ENCODE results near the gene NALF2. TPM values are rescaled to one million over a fixed set of nuclear protein-coding genes. Genes with fewer than 3 reads are reported as not detected.

The NALF2 gene
- total and polyA plus RNA-seq, 7 donors, result under 0.01 to 0.54 (median 0.23) TPM; not detected in 2

DNA sequence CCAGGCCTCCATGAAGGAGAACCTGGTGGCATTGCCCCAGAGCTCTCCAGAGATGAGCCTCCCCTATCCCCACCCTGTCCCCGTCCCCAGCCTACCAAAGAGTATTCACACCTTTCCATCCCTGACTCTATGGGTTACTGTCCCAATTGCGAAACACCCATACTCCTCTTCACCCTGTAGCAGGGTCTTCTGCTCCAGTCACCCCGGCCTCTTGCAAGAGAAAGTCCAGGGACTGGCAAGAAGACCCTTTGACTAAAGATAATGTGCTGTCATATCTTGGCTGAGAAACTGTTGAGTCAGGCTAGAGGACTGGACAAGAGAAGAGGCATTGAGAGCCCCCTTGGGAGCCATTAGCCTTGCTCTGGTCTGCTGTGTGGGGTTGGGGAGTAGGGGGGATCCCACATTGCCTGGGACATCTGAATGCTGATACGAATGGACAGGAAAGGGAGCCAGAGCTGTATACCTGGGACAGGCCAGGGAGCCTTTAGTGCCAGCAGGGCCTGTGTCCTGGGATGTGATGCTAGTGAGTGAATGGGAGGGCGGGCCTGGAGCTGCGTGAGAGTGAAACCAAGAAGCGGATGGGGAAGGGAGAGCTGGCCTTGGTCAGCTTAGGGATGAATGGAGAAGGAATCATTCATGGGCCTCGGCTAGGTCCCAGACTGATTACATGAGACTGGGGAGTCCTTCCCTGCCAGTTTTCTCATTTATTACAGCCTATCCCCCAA lies 27.1 kb downstream of the NALF2 start:
- no peak for DNase-seq
- Histone ChIP-seq H3K36me3 (no peaks in the 10 kb centered on the region), H3K4me1 (no peaks in the 10 kb centered on the region), H3K27me3 (no peaks in the 10 kb centered on the region), H3K4me3 (no peak overlapping the region), H3K27ac (no peak overlapping the region), H3K9me3 (no peaks in the 10 kb centered on the region)
- intact Hi-C loops (cut with DNase I), result no loop called here
- 87 to 91% methylated on average over 8 of the region's 8 CpGs for WGBS, 2 donors
- TF ChIP-seq POLR2AphosphoS5 (IDR thresholded peaks at IDR 0.05), result no peak

DNA sequence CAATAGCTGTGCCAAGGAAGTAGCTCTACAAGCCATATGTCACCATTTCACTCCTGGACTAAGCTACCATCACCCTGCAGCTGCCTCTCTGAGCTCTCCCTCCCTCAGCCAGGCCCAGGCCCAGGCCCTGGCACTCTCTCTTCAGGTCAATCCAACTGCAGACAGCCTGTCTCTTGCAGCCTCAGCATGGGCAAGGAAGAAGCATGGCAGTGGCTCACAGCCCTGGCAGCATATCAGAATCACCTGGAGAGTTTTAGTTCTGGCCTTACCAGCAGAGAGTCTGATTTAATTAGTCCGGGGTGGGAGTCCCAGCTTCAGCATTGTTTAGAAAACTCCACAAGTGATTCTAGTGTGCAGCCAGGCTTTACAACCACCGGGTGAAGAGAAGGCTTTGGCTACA lies 31.5 kb downstream of the NALF2 start:
- H3K4me1 ChIP-seq, result no peaks in the 10 kb centered on the region
- TF ChIP-seq POLR2AphosphoS5 (IDR thresholded peaks at IDR 0.05), result no peak
- no peak for TF ChIP-seq EP300 (IDR thresholded peaks at IDR 0.05)
- TF ChIP-seq, protein P1, sequence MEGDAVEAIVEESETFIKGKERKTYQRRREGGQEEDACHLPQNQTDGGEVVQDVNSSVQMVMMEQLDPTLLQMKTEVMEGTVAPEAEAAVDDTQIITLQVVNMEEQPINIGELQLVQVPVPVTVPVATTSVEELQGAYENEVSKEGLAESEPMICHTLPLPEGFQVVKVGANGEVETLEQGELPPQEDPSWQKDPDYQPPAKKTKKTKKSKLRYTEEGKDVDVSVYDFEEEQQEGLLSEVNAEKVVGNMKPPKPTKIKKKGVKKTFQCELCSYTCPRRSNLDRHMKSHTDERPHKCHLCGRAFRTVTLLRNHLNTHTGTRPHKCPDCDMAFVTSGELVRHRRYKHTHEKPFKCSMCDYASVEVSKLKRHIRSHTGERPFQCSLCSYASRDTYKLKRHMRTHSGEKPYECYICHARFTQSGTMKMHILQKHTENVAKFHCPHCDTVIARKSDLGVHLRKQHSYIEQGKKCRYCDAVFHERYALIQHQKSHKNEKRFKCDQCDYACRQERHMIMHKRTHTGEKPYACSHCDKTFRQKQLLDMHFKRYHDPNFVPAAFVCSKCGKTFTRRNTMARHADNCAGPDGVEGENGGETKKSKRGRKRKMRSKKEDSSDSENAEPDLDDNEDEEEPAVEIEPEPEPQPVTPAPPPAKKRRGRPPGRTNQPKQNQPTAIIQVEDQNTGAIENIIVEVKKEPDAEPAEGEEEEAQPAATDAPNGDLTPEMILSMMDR (IDR thresholded peaks at IDR 0.05), result no peak
- no peak for TF ChIP-seq POLR2A (IDR thresholded peaks at IDR 0.05)
- no peak overlapping the region for H3K4me3 ChIP-seq
- intact Hi-C loops (cut with DNase I), result no loop called here
- WGBS, 2 donors, result 73 to 75% methylated on average over 2 of the region's 2 CpGs
- no peak overlapping the region for H3K27ac ChIP-seq
- no peaks in the 10 kb centered on the region for H3K9me3 ChIP-seq
- peaks cover 0 to 6% (median 0%) of the 10 kb centered on the region in 3 donors for H3K27me3 ChIP-seq
- no peaks in the 10 kb centered on the region for H3K36me3 ChIP-seq
- no peak for DNase-seq

DNA sequence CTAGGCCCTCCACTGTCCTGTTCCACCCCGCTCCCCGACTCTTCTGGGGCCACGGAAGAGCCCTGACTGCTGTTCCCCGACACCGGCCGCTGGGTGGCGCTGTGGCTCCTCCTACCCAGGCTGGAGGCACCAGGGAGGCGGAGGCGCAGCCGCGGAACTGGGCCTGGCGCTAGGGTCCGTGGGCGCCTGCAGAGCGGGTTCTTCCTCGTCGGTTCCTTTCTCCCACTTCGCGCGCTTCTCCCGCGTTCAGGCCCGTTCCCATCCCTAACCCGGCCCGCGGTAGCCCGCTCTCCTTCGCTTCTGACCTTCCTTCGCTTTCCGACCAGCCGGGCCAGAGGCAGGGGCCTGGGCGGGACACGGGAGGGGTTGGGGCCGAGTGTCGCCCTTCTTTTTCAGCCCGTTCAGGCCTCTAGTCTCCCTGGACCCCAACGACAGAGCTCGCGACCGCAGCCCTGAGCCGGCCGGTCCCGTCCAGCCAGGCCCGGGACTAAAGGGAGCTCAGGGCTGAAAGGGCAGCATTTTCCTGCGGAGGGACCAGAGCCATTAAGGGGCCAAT lies 34.3 kb downstream of the NALF2 start:
- Histone ChIP-seq H3K27ac (peak overlapping the region in 1 of 4 donors; percentile 42), H3K36me3 (no peaks in the 10 kb centered on the region), H3K27me3 (peaks cover 0 to 6% (median 0%) of the 10 kb centered on the region in 3 donors), H3K4me1 (no peaks in the 10 kb centered on the region), H3K4me3 (peak overlapping the region; percentile 19 to 49 (median 44)), H3K9me3 (no peaks in the 10 kb centered on the region)
- 3 to 8% methylated on average over 45 of the region's 45 CpGs for WGBS, 2 donors
- no peak for TF ChIP-seq POLR2AphosphoS5 (IDR thresholded peaks at IDR 0.05)
- TF ChIP-seq, protein P1 (IDR thresholded peaks at IDR 0.05), result peak; percentile 47 to 69 (median 57)
- peak; percentile 80 for DNase-seq
- intact Hi-C loops (cut with DNase I), result loop anchor here (1.0 to 2.0 kb wide), 3 partner anchors 79 to 558 kb away; no protein-coding TSS in a partner anchor

DNA sequence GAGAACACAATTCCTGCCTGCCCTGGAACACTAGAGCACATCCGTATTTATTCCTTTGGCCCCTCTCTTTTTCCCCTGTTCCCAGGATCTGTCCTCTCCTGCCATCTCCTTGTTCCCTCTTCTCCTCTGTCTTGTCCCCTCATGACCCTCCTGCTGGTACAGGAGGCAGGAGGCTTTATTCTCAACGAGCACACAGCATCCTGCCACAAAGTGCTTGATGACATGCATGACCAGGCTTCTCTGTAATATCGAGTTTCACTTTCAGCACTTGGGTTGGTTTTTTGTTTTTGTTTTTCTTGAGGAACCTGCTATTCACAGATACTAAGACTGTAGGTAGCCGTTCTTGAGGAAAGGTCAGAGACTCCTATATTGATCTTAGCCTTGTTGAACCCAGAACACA lies 35.3 kb downstream of the NALF2 start:
- H3K4me1 ChIP-seq, result no peaks in the 10 kb centered on the region
- 52 to 73% methylated on average over 4 of the region's 4 CpGs for WGBS, 2 donors
- no peak overlapping the region for H3K27ac ChIP-seq
- intact Hi-C loops (cut with DNase I), result loop anchor here (2.0 kb wide), 2 partner anchors 489 to 557 kb away; no protein-coding TSS in a partner anchor
- H3K36me3 ChIP-seq, result no peaks in the 10 kb centered on the region
- no peaks in the 10 kb centered on the region for H3K9me3 ChIP-seq
- no peak for DNase-seq
- peaks cover 0 to 6% (median 0%) of the 10 kb centered on the region in 3 donors for H3K27me3 ChIP-seq
- TF ChIP-seq POLR2A (IDR thresholded peaks at IDR 0.05) (no peak), POLR2AphosphoS5 (IDR thresholded peaks at IDR 0.05) (no peak), EP300 (IDR thresholded peaks at IDR 0.05) (no peak)
- TF ChIP-seq, protein P1 (IDR thresholded peaks at IDR 0.05), result no peak
- no peak overlapping the region for H3K4me3 ChIP-seq

DNA sequence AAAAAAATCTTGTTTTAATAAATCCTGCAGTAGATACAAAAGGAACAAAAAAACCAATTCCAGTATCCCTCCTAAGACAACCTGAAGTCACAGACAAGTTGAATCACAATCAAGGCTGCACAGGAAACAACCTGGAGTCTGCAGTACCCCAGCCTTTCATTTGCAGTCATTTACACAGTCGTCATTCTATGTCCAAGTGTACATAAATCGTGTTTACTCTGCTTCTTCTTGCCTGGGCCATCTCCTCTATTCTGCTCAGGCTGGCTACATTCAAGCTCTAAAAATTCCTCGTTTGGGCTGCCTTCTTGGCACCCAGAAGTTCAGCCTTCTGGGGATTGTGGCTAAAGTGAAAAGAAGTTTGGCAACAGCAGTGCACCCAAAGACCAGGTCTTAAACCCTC lies 37.8 kb downstream of the NALF2 start:
- no peak for TF ChIP-seq POLR2AphosphoS5 (IDR thresholded peaks at IDR 0.05)
- TF ChIP-seq EP300 (IDR thresholded peaks at IDR 0.05), result no peak
- TF ChIP-seq POLR2A (IDR thresholded peaks at IDR 0.05), result no peak
- TF ChIP-seq, protein P1 (IDR thresholded peaks at IDR 0.05), result no peak
- no peaks in the 10 kb centered on the region for H3K36me3 ChIP-seq
- DNase-seq, result no peak
- H3K27ac ChIP-seq, result no peak overlapping the region
- no peaks in the 10 kb centered on the region for H3K9me3 ChIP-seq
- H3K27me3 ChIP-seq, result peaks cover 0 to 6% (median 0%) of the 10 kb centered on the region in 3 donors
- H3K4me3 ChIP-seq, result no peak overlapping the region
- intact Hi-C loops (cut with DNase I), result no loop called here
- WGBS, 2 donors, result 33 to 58% methylated on average over 3 of the region's 3 CpGs
- H3K4me1 ChIP-seq, result no peaks in the 10 kb centered on the region
